Memory B cell (primary cell): ENCODE measurements around the gene ROPN1.
"Not testable (repeated sequence)": the region's sequence is repeated elsewhere in the genome, so short reads cannot be mapped to it uniquely, and the experiment has no call there.

Experiments
- ATAC-seq: fragments of 150-1000 bp; cut with Tn5 transposase; 2 replicates; pipeline ENCODE4 v1.10.0; 2021; ENCODE audit warnings: low read depth, mild to moderate bottlenecking, moderate library complexity
- DNase-seq, 2 donors: peaks; one replicate each; pipeline ENCODE4 v3.0.0; 2022; ENCODE audit warnings: low spot score in 2 of 2
- H3K27ac Mint-ChIP-seq: one replicate; pipeline ENCODE4 v1.8.0; 2022; ENCODE audit warnings: mild to moderate bottlenecking, moderate library complexity, mixed read lengths
- H3K27me3 Mint-ChIP-seq: one replicate; pipeline ENCODE4 v1.8.0; 2022; ENCODE audit warnings: mixed read lengths
- H3K36me3 Mint-ChIP-seq: one replicate; pipeline ENCODE4 v1.8.0; 2022; ENCODE audit warnings: mild to moderate bottlenecking, mixed read lengths
- H3K4me1 Mint-ChIP-seq: one replicate; pipeline ENCODE4 v1.8.0; 2022; ENCODE audit warnings: mixed read lengths
- H3K4me3 Mint-ChIP-seq: one replicate; pipeline ENCODE4 v1.8.0; 2022; ENCODE audit warnings: mild to moderate bottlenecking, moderate library complexity, mixed read lengths
- H3K9me3 Mint-ChIP-seq: one replicate; pipeline ENCODE4 v1.8.0; 2022; ENCODE audit warnings: mixed read lengths

Gene ROPN1

DNA sequence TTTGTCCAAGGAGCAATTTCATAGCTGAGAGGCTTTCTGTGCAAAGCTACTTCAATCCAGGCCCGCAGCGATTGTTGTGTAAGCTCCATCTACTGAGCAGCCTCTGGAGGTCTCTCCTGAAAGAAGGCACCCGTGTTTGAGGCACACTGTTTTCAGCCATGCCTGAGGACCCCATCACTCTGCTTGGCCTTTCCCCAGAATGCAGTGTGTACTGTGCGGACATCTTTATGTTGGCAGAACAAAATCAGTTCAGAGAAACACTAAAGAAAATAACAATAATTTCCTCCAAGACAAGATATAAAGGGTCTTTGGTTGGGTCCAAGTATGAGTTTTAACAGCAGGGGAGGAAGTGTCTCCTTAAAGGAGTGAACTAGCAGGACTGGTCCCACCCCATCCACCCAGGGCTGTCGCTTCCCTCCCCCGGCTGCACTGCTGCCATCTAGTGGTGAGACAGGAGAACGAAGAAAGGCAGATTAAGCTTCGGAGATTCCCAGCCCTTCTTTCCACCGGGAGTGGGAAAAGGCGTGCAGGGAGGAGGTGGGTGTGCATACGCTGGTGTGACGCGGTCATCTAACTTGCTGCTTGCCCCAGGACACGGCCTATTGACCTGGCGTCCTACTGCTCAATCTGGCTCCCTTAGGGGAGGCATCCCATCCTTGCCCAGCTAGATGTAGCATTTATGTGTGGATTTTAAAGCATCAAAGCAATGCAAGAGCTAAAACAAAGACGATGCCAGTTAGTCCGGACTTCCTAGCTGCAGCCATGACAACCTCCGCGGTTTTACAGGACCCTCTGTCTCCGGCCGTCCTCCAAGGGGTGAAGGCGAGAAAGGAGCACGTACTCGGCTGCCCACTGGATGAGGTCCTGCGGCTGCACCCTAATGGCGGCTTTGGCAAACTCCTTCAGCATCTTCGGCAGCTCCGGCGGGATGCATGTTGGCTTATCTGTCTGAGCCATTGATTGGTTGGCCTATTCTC, 12.1 kb downstream of the ROPN1 start:
- H3K9me3 Mint-ChIP-seq, H3K36me3 Mint-ChIP-seq, H3K4me3 Mint-ChIP-seq, H3K27ac Mint-ChIP-seq, H3K4me1 Mint-ChIP-seq: not testable (repeated sequence)
- peaks cover 14% of the 10 kb centered on the region for H3K27me3 Mint-ChIP-seq
- DNase-seq: peak; percentile 17 to 28
- ATAC-seq: peak; percentile 75

DNA sequence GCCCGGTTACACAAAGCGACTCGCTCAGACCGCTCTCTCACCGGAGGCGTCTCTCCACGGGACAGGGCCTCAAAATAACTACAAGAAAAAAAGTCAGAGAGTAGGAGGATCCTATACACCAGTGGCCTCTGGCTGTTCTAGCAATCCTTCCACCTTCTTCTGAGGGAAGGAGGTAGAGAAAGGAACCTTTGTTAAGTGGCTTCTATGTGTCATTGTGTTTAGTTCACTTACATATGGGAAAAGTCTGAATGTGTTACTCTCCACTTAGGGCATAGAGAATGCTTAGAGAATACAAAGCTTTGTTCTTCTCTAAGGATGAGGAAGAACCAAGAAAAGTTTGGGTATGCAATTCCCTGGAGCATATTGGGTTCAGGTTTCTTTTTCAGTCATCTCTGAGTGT, 15.0 kb downstream of the ROPN1 start:
- not testable (repeated sequence) for DNase-seq, H3K27ac Mint-ChIP-seq, H3K4me3 Mint-ChIP-seq, H3K9me3 Mint-ChIP-seq, ATAC-seq, H3K36me3 Mint-ChIP-seq, H3K4me1 Mint-ChIP-seq
- H3K27me3 Mint-ChIP-seq: peaks cover 15% of the 10 kb centered on the region

DNA sequence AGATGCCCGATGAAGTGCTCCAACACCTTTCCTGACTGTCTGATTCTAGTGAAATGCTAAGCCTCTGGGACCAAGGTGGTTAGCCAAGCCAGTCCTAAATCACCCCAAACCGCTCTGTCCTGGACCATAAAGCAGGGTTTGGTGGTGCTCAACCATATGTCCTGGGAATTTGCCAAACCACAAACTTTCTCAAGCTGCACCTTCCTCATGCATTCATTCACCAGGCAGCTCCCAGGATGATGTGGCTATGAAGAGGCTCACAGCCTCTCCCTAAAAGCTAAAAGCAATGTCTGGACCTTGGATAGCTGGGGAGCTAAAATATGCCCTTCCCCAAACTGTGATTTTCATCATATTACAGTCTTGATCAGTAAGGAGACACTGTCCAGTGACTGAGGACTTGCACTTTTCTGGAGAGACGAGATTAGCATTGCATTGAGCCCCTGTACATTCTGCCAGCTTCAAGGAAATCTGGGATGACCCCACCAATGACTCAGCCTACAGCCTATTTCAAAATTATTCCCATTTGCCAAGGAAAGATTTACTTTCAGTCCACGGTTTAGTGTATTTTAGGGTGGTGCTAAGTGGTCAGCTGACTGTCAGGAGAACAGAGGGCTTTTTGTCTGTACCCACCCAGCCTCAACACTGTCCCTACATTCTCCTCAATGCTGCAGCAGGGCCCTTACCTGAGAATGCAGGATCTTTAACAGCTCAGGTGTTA, 15.6 kb downstream of the ROPN1 start:
- not testable (repeated sequence) for DNase-seq, H3K36me3 Mint-ChIP-seq, H3K4me1 Mint-ChIP-seq, H3K27ac Mint-ChIP-seq, H3K4me3 Mint-ChIP-seq, ATAC-seq, H3K9me3 Mint-ChIP-seq
- peaks cover 19% of the 10 kb centered on the region for H3K27me3 Mint-ChIP-seq

DNA sequence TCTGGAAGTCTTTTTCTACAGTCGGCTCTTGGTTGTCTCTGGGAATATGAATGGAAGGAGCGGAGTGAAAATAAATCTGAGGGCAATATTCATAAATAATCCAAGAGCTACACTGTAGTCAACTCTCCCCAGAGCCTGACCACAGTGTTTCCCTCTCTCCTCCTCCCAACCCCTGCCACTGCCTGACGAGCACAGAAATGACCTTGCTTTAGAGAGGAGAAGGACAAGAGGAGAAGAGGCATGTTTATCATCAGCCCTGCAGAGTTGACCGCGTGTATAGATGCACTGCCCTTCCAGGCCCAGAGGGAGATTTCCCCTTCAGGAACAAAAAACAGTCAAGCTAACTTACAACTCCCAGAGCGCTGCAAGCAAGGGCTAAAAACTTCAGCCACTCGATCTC, 16.9 kb downstream of the ROPN1 start:
- H3K4me3 Mint-ChIP-seq, H3K27ac Mint-ChIP-seq, H3K4me1 Mint-ChIP-seq, H3K9me3 Mint-ChIP-seq, ATAC-seq, H3K36me3 Mint-ChIP-seq, DNase-seq: not testable (repeated sequence)
- H3K27me3 Mint-ChIP-seq: peaks cover 21% of the 10 kb centered on the region

DNA sequence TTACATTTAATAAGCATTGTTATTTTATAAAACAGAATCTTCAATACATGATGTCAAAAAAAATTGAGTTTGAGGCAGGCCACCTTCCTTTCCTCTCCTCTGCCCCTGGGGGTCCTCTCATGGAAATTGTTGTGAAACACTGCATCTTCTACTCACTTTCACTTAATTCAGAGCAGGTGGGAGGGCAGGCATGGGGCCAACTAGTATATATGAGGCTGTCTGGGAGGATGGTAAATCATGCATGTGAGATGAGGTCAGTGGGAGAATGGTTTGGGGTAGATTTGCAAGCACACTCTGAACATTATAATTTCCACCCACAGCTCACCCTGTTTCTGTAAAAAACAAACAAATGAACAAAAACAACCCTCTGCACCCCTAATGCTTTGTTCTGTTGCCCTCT, 20.5 kb downstream of the ROPN1 start:
- ATAC-seq: no peak
- no peaks in the 10 kb centered on the region for H3K4me1 Mint-ChIP-seq
- no peak for DNase-seq
- H3K27me3 Mint-ChIP-seq: peaks cover 28% of the 10 kb centered on the region
- H3K27ac Mint-ChIP-seq: no peak overlapping the region
- H3K36me3 Mint-ChIP-seq: peaks cover 2% of the 10 kb centered on the region
- peaks cover 3% of the 10 kb centered on the region for H3K9me3 Mint-ChIP-seq
- no peak overlapping the region for H3K4me3 Mint-ChIP-seq

DNA sequence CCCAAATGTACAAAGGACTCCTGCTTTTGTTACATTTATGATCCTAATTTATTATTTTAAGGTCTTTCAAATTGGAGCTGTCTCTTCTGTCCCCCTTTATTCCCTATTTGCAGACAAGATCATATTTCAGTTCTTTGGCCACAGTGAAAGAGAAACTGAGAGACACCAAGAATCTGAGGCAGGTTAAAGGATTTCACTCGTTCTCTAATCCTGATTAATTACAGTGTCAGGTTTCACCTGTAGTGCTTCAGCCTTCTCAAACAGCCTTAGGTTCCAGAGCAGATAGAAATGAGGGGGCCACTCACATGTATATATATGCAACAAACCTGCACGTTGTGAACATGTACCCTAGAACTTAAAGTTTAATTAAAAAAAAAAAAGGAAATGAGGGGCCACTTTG, 24.7 kb downstream of the ROPN1 start:
- H3K27ac Mint-ChIP-seq, H3K9me3 Mint-ChIP-seq, H3K4me3 Mint-ChIP-seq, H3K36me3 Mint-ChIP-seq, ATAC-seq, DNase-seq, H3K4me1 Mint-ChIP-seq: not testable (repeated sequence)
- H3K27me3 Mint-ChIP-seq: peaks cover 23% of the 10 kb centered on the region

DNA sequence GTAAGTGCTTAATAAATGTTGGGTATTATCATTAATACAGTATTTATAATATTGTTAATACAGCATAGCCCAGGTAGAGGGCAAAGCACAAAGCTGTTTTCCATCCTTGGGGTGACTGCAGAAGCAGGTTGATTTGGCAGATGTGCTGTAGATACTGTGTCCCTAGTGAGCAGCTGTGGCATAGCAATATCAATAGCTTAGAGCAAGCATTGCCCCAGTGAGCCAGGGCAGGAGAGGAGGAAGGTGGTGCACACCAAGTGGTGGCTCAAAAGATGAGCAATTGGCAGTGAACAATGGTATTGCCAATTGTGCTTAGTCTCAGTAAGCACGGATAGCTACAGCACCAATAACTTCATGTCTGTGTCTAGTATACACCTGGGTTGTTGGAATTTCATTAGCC, 25.1 kb downstream of the ROPN1 start:
- H3K4me1 Mint-ChIP-seq, H3K4me3 Mint-ChIP-seq, H3K27ac Mint-ChIP-seq, H3K36me3 Mint-ChIP-seq, H3K9me3 Mint-ChIP-seq, DNase-seq: not testable (repeated sequence)
- peak; percentile 97 for ATAC-seq
- peaks cover 22% of the 10 kb centered on the region for H3K27me3 Mint-ChIP-seq

DNA sequence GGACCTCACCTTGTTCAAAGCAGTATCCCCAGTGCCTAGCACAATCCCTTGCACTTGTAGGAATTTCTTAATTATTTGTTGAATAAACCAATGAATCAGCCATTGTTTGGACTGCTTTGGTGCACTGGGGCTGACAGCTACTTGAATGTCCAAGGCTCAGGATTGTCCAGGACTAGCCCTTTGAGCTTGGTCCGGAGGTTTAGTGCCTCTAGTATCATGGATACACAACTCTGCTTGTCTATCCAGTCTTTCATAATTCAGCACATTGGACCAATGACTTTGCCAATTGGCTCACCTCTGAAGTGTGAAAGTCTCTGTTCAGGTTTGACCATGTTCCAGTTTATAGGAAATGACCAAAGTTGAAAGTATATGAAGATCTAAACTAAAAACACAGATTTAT, 27.1 kb downstream of the ROPN1 start:
- H3K9me3 Mint-ChIP-seq, H3K36me3 Mint-ChIP-seq, ATAC-seq, DNase-seq, H3K4me1 Mint-ChIP-seq, H3K4me3 Mint-ChIP-seq, H3K27ac Mint-ChIP-seq: not testable (repeated sequence)
- H3K27me3 Mint-ChIP-seq: peaks cover 11% of the 10 kb centered on the region

DNA sequence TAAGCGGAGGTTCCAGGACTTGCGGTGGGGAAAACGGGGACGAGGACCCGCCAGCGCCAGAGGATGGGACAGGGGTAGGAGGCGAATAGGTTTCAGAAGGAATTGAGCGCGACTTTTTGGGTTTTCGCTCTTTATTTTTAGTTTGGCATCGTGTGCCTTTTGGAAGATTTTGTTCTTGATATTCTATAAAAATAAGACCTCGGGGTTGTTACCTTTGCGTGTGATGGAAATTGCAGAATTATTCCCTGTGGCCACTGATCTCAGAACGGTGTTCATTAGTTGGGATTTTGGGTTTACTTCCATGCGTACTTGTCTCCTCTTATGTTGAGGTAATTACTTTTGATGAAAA, 30.4 kb downstream of the ROPN1 start:
- Mint-ChIP-seq H3K27ac (peak overlapping the region; percentile 91), H3K36me3 (no peaks in the 10 kb centered on the region), H3K4me3 (peak overlapping the region; percentile 98), H3K27me3 (peaks cover 3% of the 10 kb centered on the region), H3K4me1 (peaks cover 12% of the 10 kb centered on the region), H3K9me3 (no peaks in the 10 kb centered on the region)
- DNase-seq (no peak), ATAC-seq (no peak)

DNA sequence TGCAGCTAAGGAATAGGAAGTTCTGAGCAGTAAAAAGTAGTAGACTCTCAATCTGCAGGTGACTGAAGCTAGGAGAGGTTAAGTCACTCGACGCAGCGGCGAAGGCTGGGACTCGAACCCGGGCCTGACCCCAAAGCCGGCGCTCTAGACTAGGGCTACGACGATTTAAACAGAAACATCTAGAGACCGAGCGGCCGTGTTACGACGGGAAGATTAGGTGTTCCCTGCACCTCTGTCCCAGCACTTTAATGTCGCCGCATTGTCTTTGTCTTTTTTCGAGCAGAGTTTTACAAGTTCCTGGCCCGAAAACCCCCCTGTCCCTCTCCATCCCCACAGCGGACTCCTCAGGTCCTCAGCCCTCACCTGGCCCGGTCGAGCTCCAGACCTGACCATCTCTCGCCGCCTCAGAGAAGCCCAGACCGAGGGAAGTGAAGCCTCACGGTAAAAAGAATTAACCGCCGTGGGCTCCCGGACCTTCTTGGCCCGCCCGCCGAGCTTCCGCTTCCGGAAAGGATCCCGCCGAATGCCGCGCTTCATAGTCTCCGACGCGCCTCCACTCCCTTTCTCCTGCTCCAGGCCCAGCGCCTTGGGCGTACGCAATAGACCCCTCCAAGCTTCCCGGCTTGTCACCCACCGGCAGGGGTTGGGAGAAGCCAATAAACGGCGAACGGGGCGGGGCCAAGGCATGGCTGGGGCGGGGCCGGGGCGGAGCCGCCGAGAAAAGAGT, 31.0 kb downstream of the ROPN1 start, which contains the start of gene CCDC14:
Gene CCDC14 (minus strand): TSS at position 449 of the 727 bp plus-strand sequence. CDS start 56 bp downstream, at position 393.
- ATAC-seq: peak; percentile 85
- Mint-ChIP-seq H3K4me1 (peaks cover 12% of the 10 kb centered on the region), H3K9me3 (no peaks in the 10 kb centered on the region), H3K27me3 (peaks cover 3% of the 10 kb centered on the region), H3K4me3 (peak within 1 kb of the TSS; percentile 98), H3K27ac (peak within 1 kb of the TSS; percentile 91), H3K36me3 (no peaks in the 10 kb centered on the region)
- peak; percentile 54 to 62 for DNase-seq

DNA sequence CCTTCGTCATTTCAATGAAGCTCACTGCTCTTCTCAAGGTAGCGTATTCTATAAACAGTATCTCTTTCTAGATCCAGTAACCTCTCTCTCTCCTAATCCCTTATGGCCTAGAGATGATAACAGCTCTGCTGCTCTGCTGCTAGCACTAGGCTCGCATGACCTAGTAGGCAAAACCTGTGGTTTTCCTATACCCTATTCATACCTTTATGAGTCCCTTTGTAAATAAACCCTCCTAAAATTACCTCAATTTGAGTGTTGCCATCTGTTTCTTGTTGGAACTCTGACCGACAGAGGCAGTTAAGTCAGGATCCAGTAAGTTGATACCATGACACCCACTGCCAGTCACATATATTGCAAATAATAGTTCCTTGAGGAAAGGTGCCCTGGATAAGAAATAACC, 38.2 kb downstream of the ROPN1 start:
- peaks cover 12% of the 10 kb centered on the region for H3K36me3 Mint-ChIP-seq
- ATAC-seq (peak; percentile 39), DNase-seq (no peak)
- peak overlapping the region; percentile 32 for H3K27ac Mint-ChIP-seq
- H3K4me1 Mint-ChIP-seq: peaks cover 11% of the 10 kb centered on the region
- H3K9me3 Mint-ChIP-seq: no peaks in the 10 kb centered on the region
- no peaks in the 10 kb centered on the region for H3K27me3 Mint-ChIP-seq
- H3K4me3 Mint-ChIP-seq: no peak overlapping the region

DNA sequence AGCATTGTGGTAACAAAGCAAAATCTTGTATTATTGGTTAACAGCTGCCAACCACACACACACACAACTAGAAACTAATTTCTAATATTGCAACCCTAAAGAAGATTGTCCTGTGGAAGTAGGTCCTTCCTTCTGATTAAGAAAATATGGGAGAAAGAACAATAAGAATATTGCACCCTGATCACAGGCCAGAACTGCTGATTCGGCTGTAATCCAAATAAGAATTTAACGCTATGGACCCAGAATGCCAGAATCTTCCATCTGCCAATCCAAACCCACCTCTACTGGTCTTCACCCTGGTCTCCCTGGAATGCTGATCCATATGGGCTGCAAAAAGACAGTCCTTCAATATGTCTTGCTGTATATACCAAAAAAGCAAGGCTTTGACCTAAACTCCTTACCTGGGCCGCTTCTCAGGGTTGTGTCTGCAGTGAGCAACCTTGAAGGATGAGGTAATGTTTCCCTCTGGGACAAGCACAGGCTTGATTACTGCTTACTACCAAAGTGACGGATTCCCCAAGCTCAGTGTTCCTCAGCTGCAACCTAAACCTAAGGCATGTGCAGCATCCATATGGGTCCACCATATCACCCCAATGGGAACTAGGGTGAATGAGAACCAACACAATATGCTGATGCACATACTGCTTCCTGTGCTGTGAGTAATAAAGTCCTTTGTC, 38.9 kb downstream of the ROPN1 start:
- DNase-seq (no peak), ATAC-seq (no peak)
- no peak overlapping the region for H3K4me3 Mint-ChIP-seq
- H3K27ac Mint-ChIP-seq: no peak overlapping the region
- H3K27me3 Mint-ChIP-seq: no peaks in the 10 kb centered on the region
- no peaks in the 10 kb centered on the region for H3K9me3 Mint-ChIP-seq
- H3K36me3 Mint-ChIP-seq: peaks cover 14% of the 10 kb centered on the region
- peaks cover 7% of the 10 kb centered on the region for H3K4me1 Mint-ChIP-seq

DNA sequence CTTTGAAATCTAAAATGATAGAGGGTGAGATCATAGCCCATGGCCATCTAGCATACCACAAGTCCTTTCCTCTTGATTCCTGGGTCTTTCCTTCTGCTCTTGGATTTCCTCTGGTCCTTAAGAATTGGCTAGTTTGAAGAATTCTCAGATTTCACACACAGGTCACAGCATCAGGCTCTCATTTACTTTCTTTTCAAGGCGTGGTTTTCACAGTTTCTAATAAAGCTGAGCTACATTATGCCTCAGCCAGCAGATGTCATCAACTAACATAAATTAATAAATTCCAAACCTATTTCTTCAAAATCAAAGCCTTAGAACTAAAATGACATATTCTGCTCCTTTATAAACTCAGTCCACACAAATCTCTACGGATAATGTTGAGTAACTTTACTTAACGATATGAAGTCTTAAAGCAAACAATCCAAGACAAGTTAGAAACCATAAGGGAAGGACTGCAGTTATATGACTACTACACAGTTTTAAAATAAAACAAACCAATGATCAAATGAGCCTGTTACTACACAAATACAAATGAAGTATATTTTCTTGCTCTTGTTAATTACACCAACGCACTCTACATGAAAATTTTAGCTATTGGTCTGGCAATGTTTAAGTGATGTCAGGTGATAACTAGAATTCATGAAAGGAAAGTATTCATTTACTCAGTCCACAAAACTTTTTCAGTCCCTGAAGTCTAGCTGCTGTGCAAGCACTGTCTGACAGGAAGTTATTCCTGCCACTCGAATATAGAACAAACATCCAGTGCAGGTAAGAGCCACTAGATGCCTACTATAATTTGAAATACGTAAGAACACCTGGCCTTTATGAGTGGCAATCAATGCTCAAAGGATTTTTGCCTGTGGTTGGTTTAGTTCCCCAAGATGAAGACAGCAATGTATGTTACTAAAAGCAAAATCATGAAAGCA, 40.1 kb downstream of the ROPN1 start:
- H3K27me3 Mint-ChIP-seq: no peaks in the 10 kb centered on the region
- peaks cover 15% of the 10 kb centered on the region for H3K36me3 Mint-ChIP-seq
- no peak for ATAC-seq
- peaks cover 7% of the 10 kb centered on the region for H3K4me1 Mint-ChIP-seq
- DNase-seq: no peak
- no peak overlapping the region for H3K27ac Mint-ChIP-seq
- no peak overlapping the region for H3K4me3 Mint-ChIP-seq
- H3K9me3 Mint-ChIP-seq: no peaks in the 10 kb centered on the region
